HG02571 (cell line): Measurements from ENCODE around the gene LDB3.

ENCODE experiments used
- ATAC-seq: cut with Tn5 transposase; IDR thresholded peaks from one replicate; pipeline ENCODE4 v1.9.1; 2021; ENCODE audit warnings: mild to moderate bottlenecking, moderate library complexity; ENCODE audit not compliant: unreplicated experiment

LDB3 gene

GRCh38 chr10:86685416-86685815 lies 17.1 kb downstream of the LDB3 start:
- no peak for ATAC-seq

GRCh38 chr10:86685893-86686632 lies 17.8 kb downstream of the LDB3 start:
- no peak for ATAC-seq

GRCh38 chr10:86686972-86687371 lies 18.7 kb downstream of the LDB3 start:
- no peak for ATAC-seq

GRCh38 chr10:86687750-86688149 lies 19.4 kb downstream of the LDB3 start:
- ATAC-seq: no peak

GRCh38 chr10:86688398-86688921 lies 20.1 kb downstream of the LDB3 start:
- ATAC-seq: peak; percentile 61

- no peak for ATAC-seq
Measured at GRCh38 chr10:86689146-86689545, 20.8 kb downstream of the LDB3 start.

GRCh38 chr10:86690231-86690630 lies 21.9 kb downstream of the LDB3 start:
- no peak for ATAC-seq

- ATAC-seq: no peak
Measured at GRCh38 chr10:86690657-86691084, 22.4 kb downstream of the LDB3 start.

GRCh38 chr10:86691333-86692022 lies 23.2 kb downstream of the LDB3 start:
- ATAC-seq: no peak

GRCh38 chr10:86692023-86692514 lies 23.8 kb downstream of the LDB3 start:
- ATAC-seq: no peak

- ATAC-seq: no peak
Measured at GRCh38 chr10:86692664-86693063, 24.4 kb downstream of the LDB3 start.

GRCh38 chr10:86693275-86693674 lies 25.0 kb downstream of the LDB3 start:
- no peak for ATAC-seq

GRCh38 chr10:86693721-86694369 lies 25.5 kb downstream of the LDB3 start:
- ATAC-seq: no peak

GRCh38 chr10:86698207-86698940 lies 30.1 kb downstream of the LDB3 start:
- no peak for ATAC-seq

GRCh38 chr10:86699125-86699524 lies 30.8 kb downstream of the LDB3 start:
- no peak for ATAC-seq

- ATAC-seq: no peak
Measured at GRCh38 chr10:86699541-86699940, 31.2 kb downstream of the LDB3 start.

- ATAC-seq: no peak
Measured at GRCh38 chr10:86699991-86700840, 31.9 kb downstream of the LDB3 start.

- ATAC-seq: no peak
Measured at GRCh38 chr10:86700851-86701617, 32.7 kb downstream of the LDB3 start.

- ATAC-seq: no peak
Measured at GRCh38 chr10:86703176-86703575, 34.9 kb downstream of the LDB3 start.
